Ascending aorta (tissue), 2 donors: Measurements from ENCODE around the gene ME1. TPM values are rescaled to one million over a fixed set of nuclear protein-coding genes. Genes with fewer than 3 reads are reported as not detected.

ENCODE experiments used
- DNase-seq, 2 donors: peaks; one replicate each; pipeline ENCODE4 v3.0.0-alpha.2; 2019; ENCODE audit warnings: low spot score in 2 of 2
- H3K27ac ChIP-seq, 2 donors: fragments of 200-600 bp; sonication (generic); one replicate each; pipeline ENCODE4 v1.5.1; 2016 to 2017; ENCODE audit warnings: mild to moderate bottlenecking in 1 of 2
- H3K27me3 ChIP-seq: fragments of 200-600 bp; sonication (generic); one replicate; pipeline ENCODE4 v1.5.1; 2017
- H3K36me3 ChIP-seq, 2 donors: fragments of 200-600 bp; sonication (generic); one replicate each; pipeline ENCODE4 v1.5.1; 2016
- H3K4me1 ChIP-seq, 2 donors: fragments of 200-600 bp; sonication (generic); one replicate each; pipeline ENCODE4 v1.5.1; 2016 to 2017; ENCODE audit warnings: mild to moderate bottlenecking in 1 of 2
- H3K4me3 ChIP-seq, 2 donors: fragments of 200-600 bp; sonication (generic); one replicate each; pipeline ENCODE4 v1.5.1; 2016 to 2017; ENCODE audit warnings: mild to moderate bottlenecking in 1 of 2
- H3K9me3 ChIP-seq, 2 donors: fragments of 200-600 bp; sonication (generic); one replicate each; pipeline ENCODE4 v1.5.1; 2016
- CTCF ChIP-seq, 3 experiments: fragments of 200-600 bp in 2 of 3; fragments of 450-650 bp in 1 of 3; sonication (generic) in 2 of 3; IDR thresholded peaks; one replicate each; pipeline ENCODE4 v1.5.1; 2016 to 2019; ENCODE audit warnings: antibody characterized with exemption in 3 of 3, mild to moderate bottlenecking in 1 of 3, moderate library complexity in 1 of 3
- intact Hi-C: fragments of 100-400 bp; cut with DNase I; formaldehyde crosslinking; loops from one replicate; pipeline ENCODE4 v1.15.1; 2023
- total RNA-seq: library from RNA; depleted of rRNA; stranded (reverse); fragments of >200 nt; gene quantifications from one replicate; pipeline ENCODE4 v1.1.0, GENCODE V29; 2016

Gene ME1
- total RNA-seq, 1 donor from 2014 or later: 8.4 TPM

GRCh38 chr6:83385473-83385872 is 45.4 kb downstream of the ME1 start:
- Histone ChIP-seq H3K27me3 (no peaks in the 10 kb centered on the region), H3K36me3 (no peaks in the 10 kb centered on the region), H3K4me1 (peaks cover 5 to 18% of the 10 kb centered on the region in 2 donors), H3K9me3 (no peaks in the 10 kb centered on the region), H3K4me3 (no peak overlapping the region), H3K27ac (no peak overlapping the region)
- intact Hi-C loops: no loop called here
- DNase-seq: no peak
- no peak for TF ChIP-seq CTCF (IDR thresholded peaks at IDR 0.05)

- peaks cover 5 to 18% of the 10 kb centered on the region in 2 donors for H3K4me1 ChIP-seq
- TF ChIP-seq CTCF (IDR thresholded peaks at IDR 0.05): no peak
Observed at GRCh38 chr6:83384751-83385150, 46.1 kb downstream of the ME1 start.

GRCh38 chr6:83381949-83382348 is 48.9 kb downstream of the ME1 start:
- peak overlapping the region in 1 of 2 donors; percentile 23 for H3K4me3 ChIP-seq
- no peaks in the 10 kb centered on the region for H3K9me3 ChIP-seq
- peak overlapping the region in 1 of 2 donors; percentile 44 for H3K27ac ChIP-seq
- no peaks in the 10 kb centered on the region for H3K27me3 ChIP-seq
- intact Hi-C loops: no loop called here
- H3K4me1 ChIP-seq: peaks cover 5 to 30% of the 10 kb centered on the region in 2 donors
- TF ChIP-seq CTCF (IDR thresholded peaks at IDR 0.05): no peak
- H3K36me3 ChIP-seq: no peaks in the 10 kb centered on the region
- no peak for DNase-seq

More at GRCh38 chr6:83384751-83385150, 46.1 kb downstream of the ME1 start:
- intact Hi-C loops: no loop called here
- DNase-seq: no peak
- no peaks in the 10 kb centered on the region for H3K27me3 ChIP-seq
- no peak overlapping the region for H3K27ac ChIP-seq
- no peaks in the 10 kb centered on the region for H3K9me3 ChIP-seq
- no peak overlapping the region for H3K4me3 ChIP-seq
- H3K36me3 ChIP-seq: no peaks in the 10 kb centered on the region

- intact Hi-C loops: no loop called here
- Histone ChIP-seq H3K27me3 (no peaks in the 10 kb centered on the region), H3K36me3 (no peaks in the 10 kb centered on the region), H3K9me3 (no peaks in the 10 kb centered on the region), H3K27ac (no peak overlapping the region), H3K4me3 (no peak overlapping the region), H3K4me1 (peaks cover 5 to 24% of the 10 kb centered on the region in 2 donors)
- no peak for TF ChIP-seq CTCF (IDR thresholded peaks at IDR 0.05)
- no peak for DNase-seq
Observed at GRCh38 chr6:83378621-83379388, 52.0 kb downstream of the ME1 start.

DNA sequence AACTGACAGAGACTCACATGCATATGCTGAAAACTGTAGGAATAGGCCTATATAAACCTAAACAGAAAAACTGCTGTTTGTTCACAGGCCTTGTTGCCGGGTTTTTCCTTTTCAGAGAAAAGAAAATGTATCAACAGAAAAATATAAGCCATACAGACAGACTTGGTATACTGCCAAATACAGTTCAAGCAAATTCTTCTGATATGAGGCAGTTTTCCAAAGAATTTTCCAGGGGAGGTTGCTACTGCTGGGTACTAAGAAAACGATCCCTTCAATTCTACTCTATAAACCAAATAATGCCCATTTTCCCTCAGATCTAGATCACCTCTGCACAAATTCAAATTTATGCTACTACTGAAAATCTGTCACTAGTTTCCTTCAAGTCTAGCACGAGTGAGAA is 59.4 kb downstream of the ME1 start:
- Histone ChIP-seq H3K27me3 (no peaks in the 10 kb centered on the region), H3K27ac (peak overlapping the region in 1 of 2 donors; percentile 37), H3K4me3 (no peak overlapping the region), H3K9me3 (no peaks in the 10 kb centered on the region), H3K36me3 (no peaks in the 10 kb centered on the region), H3K4me1 (peaks cover 0 to 6% of the 10 kb centered on the region in 2 donors)
- intact Hi-C loops: no loop called here
- no peak for DNase-seq
- no peak for TF ChIP-seq CTCF (IDR thresholded peaks at IDR 0.05)
